ENCODE results near the gene NACC1. TPM values are rescaled to one million over a fixed set of nuclear protein-coding genes. Genes with fewer than 3 reads are reported as not detected.

Gene NACC1
- total RNA-seq, 4 donors from 2014 or later = 12.0 to 44.7 (median 23.0) TPM

DNA sequence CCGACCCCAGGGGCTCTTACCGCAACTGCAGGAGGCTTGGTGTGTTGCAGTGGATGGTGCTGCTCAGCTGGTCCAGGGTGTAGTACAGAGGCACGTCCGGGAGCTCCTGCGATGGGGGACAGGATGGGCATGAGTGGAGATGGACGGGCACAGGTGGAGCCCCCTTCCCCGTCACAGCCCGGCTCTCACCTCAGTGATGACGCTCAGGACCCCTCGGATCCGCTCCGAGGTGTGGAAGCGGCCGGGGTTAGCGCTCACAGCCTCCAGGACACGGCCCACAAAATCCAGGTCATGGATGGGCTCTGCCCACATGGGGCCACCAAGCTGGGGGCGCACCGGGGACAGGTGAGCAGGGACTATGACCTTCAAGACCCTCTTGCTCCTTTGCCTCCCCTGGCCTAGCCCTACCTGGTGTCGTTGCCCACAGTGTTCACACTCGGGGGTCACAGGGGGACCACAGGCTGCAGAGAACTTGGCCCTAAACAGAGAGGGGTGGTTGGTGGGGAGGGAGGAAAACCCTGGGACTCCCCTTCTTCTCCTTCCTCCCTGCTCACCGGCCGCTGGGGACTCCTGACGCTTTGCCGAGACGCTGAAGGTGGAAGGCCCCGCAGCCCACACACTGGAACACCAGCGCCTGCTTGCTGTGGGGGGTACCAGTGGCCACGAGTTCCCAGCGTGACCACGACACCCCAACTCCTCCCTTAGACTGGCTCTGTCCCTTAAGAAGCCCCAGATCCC lies 8.5 kb upstream of the NACC1 start:
- TF ChIP-seq CTCF (IDR thresholded peaks at IDR 0.05) = no peak
- ATAC-seq (ENCODE audit: low FRiP score) (no peak), DNase-seq (ENCODE audit: low spot score) (no peak)

DNA sequence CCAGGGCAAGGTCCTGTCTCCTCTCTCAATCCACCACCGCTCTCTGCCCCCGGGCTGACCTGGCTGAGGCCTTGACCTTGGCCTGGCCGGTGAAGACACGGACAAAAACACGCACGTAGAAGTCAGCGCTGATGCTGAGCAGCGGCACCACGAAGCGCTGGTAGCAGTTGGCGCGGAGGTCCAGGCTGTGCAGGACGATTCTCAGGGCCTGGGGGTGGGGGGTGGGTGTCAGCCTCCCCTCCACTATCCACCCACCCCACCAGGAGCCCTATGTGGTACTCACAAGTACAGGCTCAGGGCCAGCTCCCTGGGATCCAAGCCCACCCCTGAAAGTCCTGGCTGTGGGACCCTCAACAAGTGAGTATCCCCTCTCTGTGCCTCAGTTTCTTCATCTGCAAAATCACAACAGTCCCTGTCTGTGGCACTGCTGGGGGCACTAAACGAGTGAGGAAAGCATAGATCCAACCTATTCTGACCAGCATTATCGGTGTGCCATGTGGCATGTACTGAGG lies 7.9 kb upstream of the NACC1 start:
- DNase-seq (ENCODE audit: low spot score) = no peak
- ATAC-seq (ENCODE audit: low FRiP score) = no peak
- TF ChIP-seq CTCF (IDR thresholded peaks at IDR 0.05) = no peak

GRCh38 chr19:13112555-13112954 lies 5.5 kb upstream of the NACC1 start:
- TF ChIP-seq CTCF (IDR thresholded peaks at IDR 0.05) = no peak
- DNase-seq (ENCODE audit: low spot score) (no peak), ATAC-seq (ENCODE audit: low FRiP score) (no peak)

DNA sequence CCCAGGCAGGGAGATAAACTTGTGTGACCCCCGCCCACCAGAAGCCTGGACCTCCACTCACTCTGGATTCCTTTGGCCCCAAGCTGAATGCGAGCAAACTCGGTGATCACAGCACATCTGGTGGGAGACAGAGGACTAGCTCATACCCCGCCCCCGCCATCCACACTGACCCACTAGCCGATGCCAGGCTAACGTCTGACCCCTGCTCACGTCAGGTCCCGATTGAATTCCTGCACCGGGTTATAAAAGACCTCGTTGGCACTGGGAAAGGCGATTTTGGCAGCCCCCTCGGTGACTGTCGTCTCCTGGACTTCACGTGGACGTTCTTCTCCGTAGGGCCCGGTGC lies 2.2 kb upstream of the NACC1 start:
- TF ChIP-seq CTCF (IDR thresholded peaks at IDR 0.05) = no peak
- ATAC-seq (ENCODE audit: low FRiP score) (no peak), DNase-seq (ENCODE audit: low spot score) (no peak)

- ATAC-seq (ENCODE audit: low FRiP score) (peak; percentile 49), DNase-seq (ENCODE audit: low spot score) (peak; percentile 93)
- TF ChIP-seq CTCF (IDR thresholded peaks at IDR 0.05) = no peak
Measured at GRCh38 chr19:13116282-13117175, 1.5 kb upstream of the NACC1 start, which contains the start of gene TRMT1. Gene TRMT1 (minus strand): TSS chr19:13116740. CDS start chr19:13116399, 341 bp downstream.

GRCh38 chr19:13117176-13117771 lies 790 bp upstream of the NACC1 start:
- DNase-seq (ENCODE audit: low spot score) = no peak
- ATAC-seq (ENCODE audit: low FRiP score) = no peak
- TF ChIP-seq CTCF (IDR thresholded peaks at IDR 0.05) = no peak

All from omental fat pad (tissue), 4 donors.